Lung (tissue), 12 donors: Measurements from ENCODE around the gene GLIS1. TPM values are rescaled to one million over a fixed set of nuclear protein-coding genes. Genes with fewer than 3 reads are reported as not detected.

ENCODE experiments used
- ATAC-seq: fragments of 200-7000 bp; cut with Tn5 transposase; one replicate; pipeline ENCODE4 v1.9.1; 2020; ENCODE audit warnings: moderate number of reproducible peaks; ENCODE audit not compliant: insufficient read depth, low FRiP score
- DNase-seq, 3 donors: peaks; one replicate each; pipeline ENCODE4 v3.0.0-alpha.2; 2013 to 2017
- H3K27ac ChIP-seq, 2 donors: one replicate each; pipeline ENCODE4 v1.5.1; 2013; ENCODE audit warnings: mild to moderate bottlenecking in 2 of 2, moderate library complexity in 2 of 2, control low read depth in 1 of 2, inconsistent platforms in 1 of 2, low read depth in 1 of 2, low read length in 1 of 2
- H3K27me3 ChIP-seq, 3 donors: one replicate each; pipeline ENCODE4 v1.5.1; 2013; ENCODE audit warnings: low read length in 2 of 3; ENCODE audit not compliant: control insufficient read depth in 3 of 3, insufficient read depth in 3 of 3
- H3K36me3 ChIP-seq, 4 donors: one replicate each; pipeline ENCODE4 v1.5.1; 2013; ENCODE audit warnings: low read length in 4 of 4, mild to moderate bottlenecking in 1 of 4, moderate library complexity in 1 of 4; ENCODE audit not compliant: control insufficient read depth in 4 of 4, insufficient read depth in 4 of 4
- H3K4me1 ChIP-seq, 5 donors: one replicate each; pipeline ENCODE4 v1.5.1; 2013; ENCODE audit warnings: low read length in 5 of 5, mild to moderate bottlenecking in 2 of 5, moderate library complexity in 1 of 5; ENCODE audit not compliant: control insufficient read depth in 5 of 5, insufficient read depth in 5 of 5
- H3K4me3 ChIP-seq: one replicate; pipeline ENCODE4 v1.5.1; 2013; ENCODE audit warnings: mild to moderate bottlenecking, control low read depth, moderate library complexity
- H3K9ac ChIP-seq, 2 donors: one replicate each; pipeline ENCODE4 v1.5.1; 2013; ENCODE audit warnings: low read length in 2 of 2, control low read depth in 1 of 2; ENCODE audit not compliant: insufficient read depth in 1 of 2
- H3K9me3 ChIP-seq, 4 donors: one replicate each; pipeline ENCODE4 v1.5.1; 2013; ENCODE audit warnings: low read length in 3 of 4, mild to moderate bottlenecking in 1 of 4, moderate library complexity in 1 of 4; ENCODE audit not compliant: control insufficient read depth in 4 of 4, insufficient read depth in 3 of 4
- CTCF ChIP-seq: IDR thresholded peaks from 2 replicates; pipeline ENCODE4 v1.5.1; 2012; ENCODE audit warnings: mild to moderate bottlenecking; ENCODE audit errors: control extremely low read depth, extremely low read depth
- WGBS, 2 donors: extraction: QIAGEN DNeasy Blood & Tissue Kit; methylation state at CpG; one replicate each; pipeline ENCODE4 v1.1.7; 2013; 5-methylcytosine and 5-hydroxymethylcytosine counted together
- polyA plus RNA-seq, 2 donors: library from polyadenylated mRNA; stranded (reverse); fragments of 200-250 nt; gene quantifications; one replicate each; pipeline ENCODE4 v1.2.1, GENCODE V29; 2013
- total RNA-seq, 2 donors: library from RNA; depleted of rRNA in 1 of 2; stranded (reverse); fragments of >200 nt in 1 of 2; gene quantifications; one replicate each; pipeline ENCODE4 v1.2.1, GENCODE V29; 2014 to 2021
- donor health status: control.
- donor health status: control.
- donor health status: Bipolar disorder and iron deficiency.
- donor health status: healthy.
- donor health status: DM: yes; HTN: yes; CAD: no.

GLIS1 gene
- total and polyA plus RNA-seq, 4 donors = 0.05 to 0.18 (median 0.17) TPM; not detected in 1

DNA sequence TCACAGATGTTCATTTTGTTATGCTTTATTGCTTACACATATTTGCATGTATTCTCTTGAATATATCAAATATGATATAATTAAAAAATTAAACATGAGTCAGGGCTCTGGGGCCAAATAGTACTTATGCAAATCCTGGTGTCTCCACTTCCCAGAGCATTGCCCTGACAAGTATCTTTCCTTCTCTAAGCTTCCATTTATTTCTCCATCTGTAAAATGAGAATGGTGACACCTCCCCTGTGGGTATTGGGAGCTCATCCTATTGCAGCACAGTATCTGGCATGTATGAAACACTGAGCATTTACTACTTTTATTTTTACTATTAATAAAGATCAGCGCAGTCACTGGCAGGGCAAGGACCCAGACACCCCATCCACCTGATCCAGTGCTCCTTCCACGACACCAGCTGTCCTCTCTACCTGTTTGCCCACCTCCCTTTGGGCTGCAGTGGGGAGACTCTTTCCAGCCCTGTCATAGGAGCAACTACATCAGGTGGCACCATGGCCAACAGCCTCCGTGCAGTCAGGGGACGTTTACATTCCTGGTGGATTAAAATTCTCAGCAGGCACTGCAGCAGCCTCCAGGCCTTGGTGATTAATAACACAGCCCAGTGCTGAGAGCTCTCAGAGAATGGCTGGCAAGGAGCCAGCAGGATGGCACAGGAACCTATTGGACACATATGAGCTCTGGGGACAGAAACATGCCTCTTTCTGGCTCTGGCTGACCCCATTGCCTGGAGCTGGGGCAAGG lies 166.7 kb downstream of the GLIS1 start:
- H3K9me3 ChIP-seq = peaks cover 0 to 4% (median 0%) of the 10 kb centered on the region in 4 donors
- no peaks in the 10 kb centered on the region for H3K36me3 ChIP-seq
- H3K4me3 ChIP-seq = no peak overlapping the region
- DNase-seq (peak in 2 of 3 donors; percentile 39 to 55), ATAC-seq (no peak)
- H3K9ac ChIP-seq = no peak overlapping the region
- H3K27ac ChIP-seq = no peak overlapping the region
- peaks cover 0 to 2% (median 0%) of the 10 kb centered on the region in 3 donors for H3K27me3 ChIP-seq
- no peak for TF ChIP-seq CTCF
- H3K4me1 ChIP-seq = peaks cover 0 to 21% (median 0%) of the 10 kb centered on the region in 5 donors
- WGBS, 2 donors = 69 to 80% methylated on average over 4 of the region's 4 CpGs

DNA sequence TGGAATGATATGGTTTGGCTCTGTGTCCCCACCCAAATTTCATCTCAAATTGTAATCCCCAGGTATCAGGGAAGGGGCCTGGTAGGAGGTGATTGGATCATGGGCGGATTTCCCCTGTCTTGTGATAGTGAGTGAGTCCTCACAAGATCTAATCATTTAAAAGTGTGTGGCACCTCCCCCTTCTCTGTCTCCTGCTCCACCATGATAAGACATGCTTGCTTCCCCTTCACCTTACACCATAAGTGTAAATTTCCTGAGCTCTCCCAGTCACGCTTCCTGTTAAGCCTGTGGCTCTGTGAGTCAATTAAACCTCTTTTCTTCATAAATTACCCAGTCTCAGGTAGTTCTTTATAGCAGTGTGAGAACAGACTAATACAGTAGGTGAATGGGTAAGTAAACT lies 170.4 kb downstream of the GLIS1 start:
- Histone ChIP-seq H3K9ac (no peak overlapping the region), H3K4me3 (no peak overlapping the region), H3K36me3 (no peaks in the 10 kb centered on the region), H3K9me3 (peaks cover 0 to 4% (median 0%) of the 10 kb centered on the region in 4 donors), H3K4me1 (no peaks in the 10 kb centered on the region), H3K27me3 (peaks cover 0 to 2% (median 0%) of the 10 kb centered on the region in 3 donors), H3K27ac (no peak overlapping the region)
- ATAC-seq = no peak
- DNase-seq = peak in 1 of 3 donors; percentile 3
- no peak for TF ChIP-seq CTCF
- 79 to 82% methylated on average over 2 of the region's 2 CpGs for WGBS, 2 donors

DNA sequence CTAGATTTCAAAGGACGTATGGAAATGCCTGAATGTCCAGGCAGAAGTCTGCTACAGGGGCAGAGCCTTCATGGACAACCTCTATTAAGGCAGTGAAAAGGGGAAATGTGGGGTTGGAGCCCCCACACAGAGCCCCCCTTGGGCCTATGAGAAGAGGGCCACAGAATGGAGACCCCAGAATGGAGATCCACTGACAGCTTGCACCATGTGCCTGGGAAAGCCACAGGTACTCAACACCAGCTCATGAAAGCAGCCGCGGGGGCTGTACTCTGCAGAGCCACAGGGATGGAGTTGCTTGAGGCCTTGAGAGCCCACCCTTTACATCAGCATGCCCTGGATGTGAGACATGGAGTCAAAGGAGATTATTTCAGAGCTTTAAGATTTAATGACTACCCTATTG lies 171.1 kb downstream of the GLIS1 start:
- 96 to 100% methylated on average over 3 of the region's 3 CpGs for WGBS, 2 donors
- Histone ChIP-seq H3K9me3 (peaks cover 0 to 3% (median 0%) of the 10 kb centered on the region in 4 donors), H3K27ac (no peak overlapping the region), H3K9ac (no peak overlapping the region), H3K4me1 (no peaks in the 10 kb centered on the region), H3K36me3 (no peaks in the 10 kb centered on the region), H3K27me3 (no peaks in the 10 kb centered on the region), H3K4me3 (no peak overlapping the region)
- DNase-seq (no peak), ATAC-seq (no peak)
- TF ChIP-seq CTCF = no peak
